Keratinocyte (primary cell): ENCODE results near the gene ATP2A3. TPM values are rescaled to one million over a fixed set of nuclear protein-coding genes. Genes with fewer than 3 reads are reported as not detected.

Experiments used
- DNase-seq: peaks from one replicate; pipeline ENCODE4 v3.0.0-alpha.2; 2011; ENCODE audit warnings: low read depth, missing footprints, low spot score
- FAIRE-seq: peaks from 2 replicates; lab custom pipeline; 2011; peaks lifted over from hg19 to GRCh38; lab: Jason Lieb, UNC
- H2AFZ ChIP-seq: 2 replicates; pipeline ENCODE4 v1.6.0; 2012; ENCODE audit warnings: low read length, control low read depth, inconsistent platforms; ENCODE audit not compliant: control insufficient read depth
- H3K27ac ChIP-seq: 2 replicates; pipeline ENCODE4 v1.5.1; 2011; ENCODE audit warnings: low read length; ENCODE audit not compliant: control insufficient read depth, insufficient read depth
- H3K27me3 ChIP-seq: 3 replicates; pipeline ENCODE4 v1.6.0; 2011; ENCODE audit warnings: low read length; ENCODE audit not compliant: control insufficient read depth, insufficient read depth; ENCODE audit errors: extremely low read depth
- H3K36me3 ChIP-seq, 2 experiments: 2 replicates in 1 of 2; 3 replicates in 1 of 2; pipeline ENCODE4 v1.5.1; 2011; ENCODE audit warnings: low read length in 2 of 2, mild to moderate bottlenecking in 1 of 2; ENCODE audit not compliant: control insufficient read depth in 2 of 2, insufficient read depth in 2 of 2; ENCODE audit errors: extremely low read depth in 1 of 2
- H3K4me1 ChIP-seq: 3 replicates; pipeline ENCODE4 v1.5.1; 2011; ENCODE audit warnings: low read length; ENCODE audit not compliant: control insufficient read depth, insufficient read depth; ENCODE audit errors: extremely low read depth
- H3K4me2 ChIP-seq: 3 replicates; pipeline ENCODE4 v1.6.0; 2011; ENCODE audit warnings: low read depth, low read length; ENCODE audit not compliant: control insufficient read depth, insufficient read depth; ENCODE audit errors: extremely low read depth
- H3K4me3 ChIP-seq, 3 experiments: fragments of 200-600 bp in 1 of 3; sonication (generic) in 1 of 3; 2 replicates in 2 of 3; 3 replicates in 1 of 3; pipeline ENCODE4 v1.5.1; 2011 to 2016; ENCODE audit warnings: low read length in 3 of 3, mild to moderate bottlenecking in 3 of 3, control low read depth in 2 of 3, inconsistent platforms in 1 of 3, low read depth in 1 of 3, mixed read lengths in 1 of 3, mixed run types in 1 of 3, moderate library complexity in 1 of 3; ENCODE audit not compliant: control insufficient read depth in 2 of 3, insufficient read depth in 2 of 3; ENCODE audit errors: extremely low read depth in 1 of 3
- H3K79me2 ChIP-seq: 2 replicates; pipeline ENCODE4 v1.6.0; 2012; ENCODE audit warnings: low read length; ENCODE audit not compliant: control insufficient read depth, insufficient read depth
- H3K9ac ChIP-seq: 3 replicates; pipeline ENCODE4 v1.6.0; 2011; ENCODE audit warnings: low read length; ENCODE audit not compliant: control insufficient read depth, insufficient read depth; ENCODE audit errors: extremely low read depth
- H3K9me1 ChIP-seq: 3 replicates; pipeline ENCODE4 v1.6.0; 2011; ENCODE audit warnings: low read length; ENCODE audit not compliant: control insufficient read depth, insufficient read depth; ENCODE audit errors: extremely low read depth
- H3K9me3 ChIP-seq: 2 replicates; pipeline ENCODE4 v1.5.1; 2012; ENCODE audit warnings: low read depth, low read length; ENCODE audit not compliant: control insufficient read depth
- H4K20me1 ChIP-seq: 3 replicates; pipeline ENCODE4 v1.6.0; 2011; ENCODE audit warnings: low read length; ENCODE audit not compliant: control insufficient read depth, insufficient read depth; ENCODE audit errors: extremely low read depth
- CTCF ChIP-seq, 3 experiments: IDR thresholded peaks in 1 of 3; conservative IDR thresholded peaks in 1 of 3; optimal IDR thresholded peaks in 1 of 3; 2 replicates in 2 of 3; 3 replicates in 1 of 3; pipeline versions ENCODE3 to v1.5.1; 2011; ENCODE audit warnings: low read length in 3 of 3, mild to moderate bottlenecking in 3 of 3, moderate library complexity in 2 of 3, control low read depth in 1 of 3, inconsistent platforms in 1 of 3; ENCODE audit not compliant: insufficient read depth in 2 of 3; ENCODE audit errors: extremely low read depth in 1 of 3
- EZH2 ChIP-seq: IDR thresholded peaks from one replicate; pipeline ENCODE4 v1.6.1; 2012; ENCODE audit warnings: inconsistent platforms, mild to moderate bottlenecking, low read length, moderate library complexity
- dilution Hi-C: fragments of 300-500 bp; cut with MboI; formaldehyde crosslinking; loops from one replicate; pipeline ENCODE4 v1.7.0; 2020; ENCODE audit warnings: low sequenced_read_pairs; ENCODE audit not compliant: extremely low pct_ligation_motif_present
- polyA plus RNA-seq, 5 experiments: library from polyadenylated mRNA; depleted of rRNA in 3 of 5; stranded (reverse) in 3 of 5; stranded (forward) in 1 of 5; unstranded in 1 of 5; fragments of >200 nt; gene quantifications; 1 replicate in 1 of 5; 2 replicates in 3 of 5; 3 replicates in 1 of 5; pipeline versions ENCODE4 v1.2.1 to v1.2.3, GENCODE V29; 2011 to 2012; ENCODE audit warnings: missing spikeins in 2 of 5, low read depth in 1 of 5, low replicate concordance in 1 of 5

Gene ATP2A3
- polyA plus RNA-seq, 1 donor (not counting 4 experiments of a cell fraction or from before 2014, with no cell fraction given): 0.13 TPM

- FAIRE-seq: no peak
- no peak overlapping the region for H3K27ac ChIP-seq
- dilution Hi-C loops: no loop called here
- H3K36me3 ChIP-seq: no peaks in the 10 kb centered on the region
- H3K79me2 ChIP-seq: no peaks in the 10 kb centered on the region
- no peak overlapping the region for H3K9ac ChIP-seq
- H4K20me1 ChIP-seq: no peaks in the 10 kb centered on the region
- H3K9me3 ChIP-seq: no peaks in the 10 kb centered on the region
- H3K4me2 ChIP-seq: no peak overlapping the region
- no peaks in the 10 kb centered on the region for H3K27me3 ChIP-seq
- H3K4me1 ChIP-seq: no peaks in the 10 kb centered on the region
- H2AFZ ChIP-seq: no peak overlapping the region
- H3K9me1 ChIP-seq: no peaks in the 10 kb centered on the region
- no peak overlapping the region for H3K4me3 ChIP-seq
- no peak for DNase-seq
- no peak for TF ChIP-seq EZH2
Measured at GRCh38 chr17:3919123-3919624, 45.1 kb downstream of the ATP2A3 start.

DNA sequence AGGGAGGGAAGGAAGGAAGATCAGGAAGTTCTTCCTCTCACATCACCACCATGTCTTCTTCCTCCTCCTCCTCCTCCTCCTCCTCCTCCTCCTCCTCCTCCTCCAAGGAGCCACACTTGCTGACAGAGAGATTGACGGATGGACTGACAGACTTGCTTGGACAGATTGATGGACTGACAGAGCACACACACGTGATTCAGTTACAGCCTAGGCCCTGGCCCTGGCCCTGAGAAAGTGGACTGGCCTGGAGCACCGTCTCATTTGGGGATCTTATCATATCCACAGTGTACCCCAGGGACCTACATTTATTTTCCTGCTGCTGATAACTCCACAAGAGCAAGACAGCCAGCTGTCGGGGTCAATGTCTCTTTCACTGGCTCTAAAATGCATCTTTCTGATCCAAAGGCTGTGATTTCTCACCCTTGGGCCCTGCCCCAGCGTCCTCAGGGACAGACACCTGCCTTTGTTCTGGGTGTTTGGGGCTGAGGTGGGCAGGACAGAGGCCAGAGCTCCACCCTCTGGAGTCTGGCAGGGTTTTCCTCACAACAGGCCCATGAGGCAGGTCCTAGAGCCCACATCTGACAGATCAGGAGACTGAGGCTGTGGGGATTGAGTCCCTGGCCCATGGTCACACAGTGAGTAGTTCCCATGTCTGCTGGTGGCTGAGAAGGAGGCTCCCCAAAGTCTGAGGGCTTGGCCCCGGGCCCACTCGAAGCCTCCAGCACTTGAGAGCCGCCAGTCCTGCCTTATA lies 45.7 kb downstream of the ATP2A3 start:
- H3K36me3 ChIP-seq: no peaks in the 10 kb centered on the region
- H2AFZ ChIP-seq: no peak overlapping the region
- H3K4me2 ChIP-seq: no peak overlapping the region
- dilution Hi-C loops: no loop called here
- H3K4me3 ChIP-seq: no peak overlapping the region
- H3K27me3 ChIP-seq: no peaks in the 10 kb centered on the region
- no peaks in the 10 kb centered on the region for H3K4me1 ChIP-seq
- TF ChIP-seq EZH2 (no peak), CTCF (optimal IDR thresholded peaks at IDR 0.05 in 1 of 3, IDR thresholded peaks at IDR 0.05 in 1 of 3, conservative IDR thresholded peaks at IDR 0.05 in 1 of 3; ENCODE audit: extremely low read depth in 1 of 3, insufficient read depth in 2 of 3, low read length in 3 of 3) (no peak)
- no peaks in the 10 kb centered on the region for H4K20me1 ChIP-seq
- no peak overlapping the region for H3K27ac ChIP-seq
- no peak for DNase-seq
- no peak overlapping the region for H3K9ac ChIP-seq
- no peak for FAIRE-seq
- H3K9me3 ChIP-seq: no peaks in the 10 kb centered on the region
- H3K9me1 ChIP-seq: no peaks in the 10 kb centered on the region
- no peaks in the 10 kb centered on the region for H3K79me2 ChIP-seq
